Measurements from ENCODE around the gene CD302.
"Not testable (repeated sequence)": the region's sequence is repeated elsewhere in the genome, so short reads cannot be mapped to it uniquely, and the experiment has no call there.

The CD302 gene

GRCh38 chr2:159744363-159744762 is 53.6 kb downstream of the CD302 start:
- DNase-seq: no peak

DNA sequence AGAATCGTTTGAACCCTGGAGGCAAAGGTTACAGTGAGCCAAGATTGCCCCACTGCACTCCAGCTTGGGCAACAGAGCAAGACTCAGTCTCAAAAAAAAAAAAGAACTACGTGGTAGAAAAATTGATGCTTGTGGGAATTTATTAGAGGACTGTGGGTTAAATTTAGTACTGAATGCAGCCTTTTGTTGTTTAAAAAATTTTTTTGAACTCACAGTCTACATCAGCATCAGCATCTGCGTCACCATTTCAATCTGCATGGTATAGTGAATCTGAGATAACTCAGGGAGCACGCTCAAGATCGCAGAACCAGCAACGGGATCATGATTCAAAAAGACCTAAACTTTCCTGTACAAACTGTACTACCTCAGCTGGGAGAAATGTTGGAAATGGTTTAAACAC is 55.2 kb downstream of the CD302 start:
- no peak for DNase-seq

- no peak for DNase-seq
These were observed 59.3 kb downstream of the CD302 start for GRCh38 chr2:159738509-159739390.

DNA sequence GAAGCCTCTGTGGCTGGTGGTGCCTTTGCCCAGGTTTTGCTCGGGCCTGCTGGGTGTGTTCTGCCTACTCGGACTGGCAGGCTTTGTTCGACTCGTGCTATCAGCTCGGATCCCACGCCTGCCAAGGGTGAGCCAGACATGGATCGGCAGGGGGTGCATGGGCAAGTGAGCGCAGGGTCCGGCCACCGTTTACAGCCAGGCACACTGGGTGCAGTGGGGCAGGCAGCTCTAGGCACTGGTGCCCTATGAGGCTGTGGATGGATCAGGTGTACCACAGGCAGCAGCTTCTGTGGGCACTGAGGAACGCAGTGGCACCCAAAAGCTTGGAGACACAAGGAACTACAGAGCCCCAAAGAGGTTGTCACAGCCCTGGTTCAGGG is 60.1 kb downstream of the CD302 start:
- no peak for DNase-seq

DNA sequence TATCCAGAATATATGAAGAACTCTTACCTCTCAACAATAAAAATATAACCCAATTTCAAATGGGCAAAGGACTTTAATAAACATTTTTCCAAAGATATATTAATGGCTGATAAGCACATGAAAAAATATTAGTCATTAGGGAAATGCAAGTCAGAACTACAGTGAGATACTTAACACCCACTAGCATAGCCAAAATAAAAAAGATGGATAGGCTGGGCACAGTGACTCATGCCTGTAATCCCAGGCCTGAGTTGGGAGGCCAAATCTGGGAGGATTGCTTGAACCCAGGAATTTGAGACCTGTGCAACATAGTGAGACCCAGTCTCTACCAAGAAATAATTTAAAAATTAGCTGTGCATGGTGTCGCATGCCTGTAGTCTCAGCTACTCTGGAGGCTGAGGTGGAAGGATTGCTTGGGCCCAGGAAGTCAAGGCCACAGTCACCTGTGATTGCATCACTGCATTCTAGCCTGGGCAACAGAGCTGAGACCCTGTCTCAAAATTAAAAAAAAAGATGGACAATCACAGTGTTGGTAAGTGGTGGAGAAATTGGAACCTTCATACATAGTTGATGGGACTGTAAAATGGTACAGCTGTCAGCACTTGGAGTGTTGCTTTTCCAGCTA is 60.6 kb downstream of the CD302 start:
- no peak for DNase-seq

DNA sequence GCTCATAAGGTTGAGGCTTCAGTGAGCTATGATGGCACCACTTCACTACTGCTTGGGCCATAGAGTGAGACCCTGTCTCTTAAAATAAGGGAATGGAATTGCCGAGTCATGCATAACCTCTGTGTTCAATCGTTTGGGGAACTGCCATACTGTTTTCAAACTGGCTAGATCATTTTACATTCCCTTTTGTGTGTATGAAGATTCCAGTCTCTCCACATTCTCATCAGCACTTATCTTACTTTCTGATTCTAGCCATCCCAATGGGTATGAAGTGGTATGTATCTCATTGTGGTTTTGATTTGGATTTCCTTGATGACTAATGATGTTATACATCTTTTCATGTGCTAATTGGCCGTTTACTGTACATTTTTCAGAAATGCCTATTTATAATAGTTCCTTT is 62.0 kb downstream of the CD302 start:
- DNase-seq: no peak

GRCh38 chr2:159735648-159736047 is 62.4 kb downstream of the CD302 start:
- no peak for DNase-seq

GRCh38 chr2:159728629-159729028 is 69.4 kb downstream of the CD302 start:
- no peak for DNase-seq

DNA sequence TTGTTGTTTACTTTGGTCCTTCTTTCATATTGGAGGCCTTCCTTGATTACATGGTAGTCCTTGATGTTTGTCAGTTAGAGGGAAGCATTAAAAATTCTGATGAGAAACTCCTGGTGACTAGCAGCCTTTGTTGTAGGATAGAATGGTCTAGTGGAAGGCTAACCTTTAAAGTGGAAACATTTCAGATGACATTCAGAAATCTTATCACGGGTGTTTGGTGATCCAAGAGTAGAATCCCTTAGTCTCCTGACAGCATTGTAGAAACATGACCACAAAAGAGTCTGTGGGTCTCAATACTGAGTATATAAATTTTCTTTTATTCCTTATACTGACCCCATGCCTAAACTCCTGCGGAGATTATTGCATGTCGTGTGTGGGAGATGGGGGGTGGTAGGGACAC is 72.3 kb downstream of the CD302 start:
- no peak for DNase-seq

- DNase-seq: not testable (repeated sequence)
These were observed 73.0 kb downstream of the CD302 start for GRCh38 chr2:159724795-159725572.

GRCh38 chr2:159722580-159722979 is 75.4 kb downstream of the CD302 start:
- no peak for DNase-seq

- no peak for DNase-seq
These were observed 77.3 kb downstream of the CD302 start for GRCh38 chr2:159720676-159721075.

Data from NCI-H1694 (cell line).